LNCAP (cell line): ENCODE data around the gene PARP11.

ENCODE experiments used
- TF ChIP-seq, protein P1 (sequence below): fragments of 450-650 bp; IDR thresholded peaks from 2 replicates; pipeline ENCODE4 v1.5.1; 2017; ENCODE audit warnings: mild to moderate bottlenecking

Gene PARP11

DNA sequence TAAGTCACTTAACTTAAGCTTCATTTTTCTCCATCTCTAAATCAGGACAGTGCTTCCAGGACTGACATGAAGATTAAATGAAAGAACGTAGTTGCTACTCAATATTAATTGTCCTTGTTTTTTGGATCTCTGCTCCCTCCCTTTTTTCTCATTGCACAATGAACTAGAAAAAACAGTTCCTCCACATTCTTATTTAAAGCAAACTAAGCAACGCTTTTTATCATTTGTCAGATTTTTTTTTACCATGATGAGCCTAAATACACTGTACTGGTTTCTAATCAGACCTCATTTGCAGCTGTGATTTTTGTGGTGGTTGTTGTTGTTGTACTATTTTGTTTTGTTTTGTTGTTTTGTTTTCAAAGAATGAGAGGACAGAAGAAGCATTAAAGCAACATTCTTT is 23.2 kb upstream of the PARP11 start:
- TF ChIP-seq, protein P1, sequence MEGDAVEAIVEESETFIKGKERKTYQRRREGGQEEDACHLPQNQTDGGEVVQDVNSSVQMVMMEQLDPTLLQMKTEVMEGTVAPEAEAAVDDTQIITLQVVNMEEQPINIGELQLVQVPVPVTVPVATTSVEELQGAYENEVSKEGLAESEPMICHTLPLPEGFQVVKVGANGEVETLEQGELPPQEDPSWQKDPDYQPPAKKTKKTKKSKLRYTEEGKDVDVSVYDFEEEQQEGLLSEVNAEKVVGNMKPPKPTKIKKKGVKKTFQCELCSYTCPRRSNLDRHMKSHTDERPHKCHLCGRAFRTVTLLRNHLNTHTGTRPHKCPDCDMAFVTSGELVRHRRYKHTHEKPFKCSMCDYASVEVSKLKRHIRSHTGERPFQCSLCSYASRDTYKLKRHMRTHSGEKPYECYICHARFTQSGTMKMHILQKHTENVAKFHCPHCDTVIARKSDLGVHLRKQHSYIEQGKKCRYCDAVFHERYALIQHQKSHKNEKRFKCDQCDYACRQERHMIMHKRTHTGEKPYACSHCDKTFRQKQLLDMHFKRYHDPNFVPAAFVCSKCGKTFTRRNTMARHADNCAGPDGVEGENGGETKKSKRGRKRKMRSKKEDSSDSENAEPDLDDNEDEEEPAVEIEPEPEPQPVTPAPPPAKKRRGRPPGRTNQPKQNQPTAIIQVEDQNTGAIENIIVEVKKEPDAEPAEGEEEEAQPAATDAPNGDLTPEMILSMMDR = no peak

DNA sequence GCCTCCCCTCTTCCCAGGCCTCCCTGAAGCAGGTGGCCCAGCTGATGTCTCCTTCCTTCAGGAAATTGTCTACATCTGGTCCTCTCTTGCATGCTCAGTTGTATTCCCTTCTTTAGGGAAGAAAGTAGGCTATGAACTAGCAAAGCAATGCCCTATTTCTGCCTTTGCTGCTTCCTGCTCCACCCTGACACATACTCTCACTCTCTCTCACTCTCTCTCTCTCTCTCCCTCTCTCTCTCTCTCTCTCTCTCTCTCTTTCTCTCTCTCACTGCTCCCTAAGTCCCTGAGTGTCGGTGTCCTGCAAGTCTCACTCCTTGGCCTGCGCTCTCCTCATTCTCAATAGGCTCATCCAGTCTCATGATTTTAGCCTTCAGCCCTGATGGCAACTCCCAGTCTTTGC is 19.4 kb upstream of the PARP11 start:
- TF ChIP-seq, protein P1 = no peak

DNA sequence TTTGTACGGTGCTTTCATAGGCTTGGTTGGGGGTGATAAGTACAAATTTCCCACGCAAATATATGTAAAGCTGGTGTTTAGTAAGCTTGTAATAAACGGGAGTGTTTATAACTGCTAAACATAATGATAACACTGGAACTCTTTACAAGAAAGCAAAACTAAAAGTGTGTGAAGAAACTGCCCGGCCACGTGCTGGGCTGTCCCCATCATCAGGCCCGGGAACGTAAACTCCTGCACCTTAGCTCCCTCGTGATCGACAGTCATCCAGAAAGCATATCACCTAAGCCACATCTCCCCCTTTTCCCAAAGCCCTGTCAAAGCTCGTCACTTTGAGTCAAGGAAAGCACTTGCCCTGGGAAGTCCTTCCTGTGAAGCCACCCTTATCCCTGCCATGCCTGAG is 18.0 kb upstream of the PARP11 start:
- TF ChIP-seq, protein P1 = no peak

DNA sequence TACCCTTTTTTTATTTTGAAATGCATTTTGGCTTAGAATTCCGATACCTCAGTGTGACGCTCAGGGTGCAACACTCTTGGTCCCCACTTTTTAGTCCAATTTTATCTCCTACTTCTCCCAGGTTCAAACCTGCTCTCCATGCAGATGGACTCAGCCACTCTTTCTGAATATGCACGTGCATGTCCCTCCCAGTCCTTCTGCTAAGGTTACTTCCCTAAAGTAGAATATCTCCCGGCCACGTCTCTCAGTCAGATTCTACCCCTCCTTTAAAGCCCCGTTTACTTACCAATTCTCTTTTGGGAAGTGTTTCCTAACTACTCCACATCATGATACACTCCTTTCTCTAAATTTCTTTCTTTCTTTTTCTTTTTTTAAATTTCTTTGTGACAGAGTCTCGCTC is 15.5 kb upstream of the PARP11 start:
- TF ChIP-seq, protein P1 = no peak

- TF ChIP-seq, protein P1 = peak; percentile 84
Measured at GRCh38 chr12:3885277-3886094, 12.3 kb upstream of the PARP11 start.

GRCh38 chr12:3884671-3885070 is 11.5 kb upstream of the PARP11 start:
- TF ChIP-seq, protein P1 = no peak

DNA sequence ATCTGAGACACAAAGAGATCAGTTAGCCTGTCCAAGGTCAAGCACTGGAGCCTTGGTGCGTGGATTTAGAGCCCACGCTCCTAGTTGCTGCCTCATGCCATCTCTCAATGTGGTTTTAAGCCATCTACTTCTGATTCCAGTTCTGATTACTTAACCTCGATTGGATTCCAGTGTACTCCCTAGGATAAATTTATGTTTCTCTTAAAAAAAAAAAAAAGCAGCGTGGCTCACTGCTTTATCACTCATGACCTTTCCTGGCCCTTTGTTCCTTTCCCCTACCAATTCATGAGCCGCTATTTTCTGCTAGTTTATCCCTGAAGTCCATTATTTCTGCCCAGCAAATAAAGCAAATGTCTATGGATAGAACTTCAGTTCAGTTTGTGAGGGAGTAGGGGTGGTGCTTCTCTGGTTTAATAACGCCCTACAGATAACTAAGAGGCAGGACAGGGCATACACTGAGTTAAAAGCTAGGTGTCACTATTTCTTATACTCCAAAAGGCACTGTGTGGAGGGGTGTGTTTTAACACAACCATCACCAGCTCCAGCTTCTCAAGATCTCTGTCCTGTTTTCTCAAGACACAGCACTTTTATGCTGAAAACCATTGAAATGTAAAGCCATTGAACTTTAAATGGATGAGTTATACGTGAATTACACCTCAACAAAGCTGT is 9.8 kb upstream of the PARP11 start:
- TF ChIP-seq, protein P1 = peak; percentile 46
